HG03565 (cell line): ENCODE data around the gene UNC13C.

Source experiments
- ATAC-seq: cut with Tn5 transposase; IDR thresholded peaks from one replicate; pipeline ENCODE4 v1.9.1; 2021; ENCODE audit warnings: mild to moderate bottlenecking, moderate library complexity; ENCODE audit not compliant: unreplicated experiment

The UNC13C gene

DNA sequence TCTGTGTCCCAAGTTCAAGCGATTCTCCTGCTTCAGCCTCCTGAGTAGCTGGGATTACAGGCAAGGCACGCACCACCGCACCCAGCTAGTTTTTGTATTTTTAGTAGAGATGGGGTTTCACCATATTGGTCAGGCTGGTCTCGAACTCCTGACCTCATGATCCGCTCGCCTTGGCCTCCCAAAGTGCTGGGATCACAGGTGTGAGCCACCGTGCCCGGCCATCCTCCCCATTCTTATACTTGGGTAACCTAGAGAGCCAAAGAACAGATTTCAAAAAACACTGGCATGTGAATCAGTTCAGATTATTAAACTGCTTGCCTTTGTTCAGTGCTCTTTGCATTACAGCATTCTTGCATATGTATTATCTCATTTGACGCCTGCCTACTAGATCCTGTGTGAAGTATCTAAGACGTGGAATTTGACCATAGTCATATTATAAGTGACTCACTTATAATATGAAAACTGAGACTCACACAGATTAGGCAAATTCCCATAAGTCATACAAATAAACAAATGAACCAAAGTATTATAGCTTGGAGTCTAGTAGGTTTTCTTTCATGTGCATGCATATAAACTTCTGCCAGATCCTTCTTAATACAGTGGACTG, 123.5 kb downstream of the UNC13C start:
- ATAC-seq = no peak

DNA sequence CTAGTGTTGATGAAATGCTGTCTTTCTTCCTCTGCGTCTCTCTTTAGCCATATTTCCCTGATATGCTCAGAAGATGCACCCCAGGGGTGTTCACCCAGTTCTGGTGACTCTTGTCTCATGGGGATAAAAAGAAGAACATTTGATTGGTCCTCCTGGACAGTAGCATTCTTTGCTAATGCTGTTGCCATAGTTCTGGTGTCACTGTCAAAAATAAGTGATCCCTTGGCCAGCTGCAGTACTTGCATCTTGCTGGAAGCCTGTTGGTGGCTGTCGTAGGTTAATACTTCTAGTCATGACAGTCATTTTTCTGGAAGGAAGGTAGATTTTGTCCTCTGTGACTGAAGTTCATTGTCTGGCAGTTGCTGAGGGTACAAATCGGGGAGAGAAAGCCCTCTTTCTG, 124.5 kb downstream of the UNC13C start:
- ATAC-seq = no peak

DNA sequence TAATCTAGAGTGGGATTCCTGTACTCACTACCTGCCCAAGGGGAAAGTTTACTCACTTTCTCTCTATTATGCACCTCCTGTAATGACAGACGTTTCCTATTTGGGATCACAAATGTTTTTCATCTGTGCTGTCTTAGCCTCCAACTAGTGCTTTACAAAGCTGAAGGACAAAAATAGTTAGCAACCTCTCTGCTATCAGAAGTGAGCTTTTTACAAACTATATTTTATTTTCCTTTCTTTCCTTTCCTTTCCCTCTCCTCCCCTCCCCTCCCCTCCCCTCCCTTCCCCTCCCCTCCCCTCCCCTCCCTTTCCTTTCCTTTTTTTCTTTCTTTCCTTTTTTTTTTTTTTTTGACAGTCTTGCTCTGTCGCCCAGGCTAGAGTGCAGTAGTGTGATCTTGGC, 130.8 kb downstream of the UNC13C start:
- ATAC-seq = no peak

DNA sequence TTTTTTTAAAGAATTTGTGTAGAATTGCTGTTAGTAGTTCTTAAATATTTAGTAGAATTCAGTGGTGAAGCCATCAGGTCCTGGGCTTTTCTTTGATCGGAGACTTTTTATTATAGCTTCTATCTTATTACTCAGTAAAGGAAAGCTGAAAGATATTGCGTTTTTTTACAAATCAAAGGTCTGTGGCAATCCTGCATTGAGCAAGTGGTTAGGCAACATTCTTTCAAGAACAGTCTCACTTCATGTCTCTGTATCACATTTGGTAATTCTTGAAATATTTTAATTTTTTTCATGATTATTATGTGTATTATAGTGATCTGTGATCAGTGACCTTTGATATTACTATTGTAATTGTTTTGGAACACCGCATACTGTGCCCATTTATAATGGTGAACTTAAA, 140.8 kb downstream of the UNC13C start:
- ATAC-seq = no peak

DNA sequence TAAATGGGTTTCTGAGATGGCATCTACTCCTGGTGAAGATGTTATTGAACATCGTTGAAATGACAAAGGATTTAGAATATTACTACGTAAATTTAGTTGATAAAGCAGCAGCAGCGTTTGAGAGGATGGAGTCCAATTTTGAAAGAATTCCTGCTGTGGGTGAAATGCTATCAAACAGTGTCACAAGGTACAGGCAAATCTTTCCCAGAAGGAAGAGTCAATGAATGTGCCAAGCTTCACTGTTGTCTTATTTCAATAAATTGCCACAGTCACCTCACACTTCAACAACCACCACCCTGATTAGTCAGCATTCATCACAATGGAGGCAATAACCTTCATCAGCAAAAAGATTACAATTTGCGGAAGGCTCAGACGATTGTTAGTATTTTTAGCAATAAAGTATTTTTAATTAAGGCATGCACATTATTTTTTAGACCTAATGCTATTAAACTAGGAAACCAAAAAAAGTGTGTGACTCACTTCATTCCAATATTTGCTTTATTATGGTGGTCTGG, 142.8 kb downstream of the UNC13C start:
- no peak for ATAC-seq

DNA sequence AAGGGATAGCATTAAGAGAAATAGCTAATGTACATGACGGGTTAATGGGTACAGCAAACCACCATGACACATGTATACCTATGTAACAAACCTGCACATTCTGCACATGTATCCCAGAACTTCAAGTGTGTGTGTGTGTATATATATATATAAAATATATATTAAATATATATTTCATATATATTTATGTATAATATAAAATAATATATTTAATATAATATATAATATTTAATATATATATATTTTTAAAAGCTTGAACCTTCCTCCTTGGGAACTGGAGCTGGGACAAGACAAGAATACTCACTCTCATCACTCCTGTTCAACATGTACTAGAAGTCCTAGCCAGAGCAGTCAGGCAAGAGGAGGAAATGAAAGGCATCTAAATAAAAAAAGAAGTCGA, 149.3 kb downstream of the UNC13C start:
- ATAC-seq = no peak

DNA sequence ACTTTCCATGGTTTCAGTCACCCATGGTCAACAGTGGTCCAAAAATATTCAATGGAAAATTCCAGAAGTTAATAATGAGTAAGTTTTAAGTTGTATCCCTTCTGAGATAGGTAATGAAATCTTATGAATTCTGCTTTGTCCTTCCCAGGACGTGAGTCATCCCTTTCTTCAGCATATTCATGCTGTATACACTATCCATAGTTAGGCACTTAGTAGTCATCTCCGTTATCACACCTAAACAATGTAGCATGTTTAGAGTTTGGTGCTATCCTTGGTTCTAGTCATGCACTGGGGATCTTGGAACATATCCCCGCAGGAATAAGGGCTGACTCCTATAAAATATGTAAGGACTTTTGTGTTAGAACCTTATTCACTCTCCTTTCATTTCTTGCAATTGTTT, 153.2 kb downstream of the UNC13C start:
- ATAC-seq = no peak

DNA sequence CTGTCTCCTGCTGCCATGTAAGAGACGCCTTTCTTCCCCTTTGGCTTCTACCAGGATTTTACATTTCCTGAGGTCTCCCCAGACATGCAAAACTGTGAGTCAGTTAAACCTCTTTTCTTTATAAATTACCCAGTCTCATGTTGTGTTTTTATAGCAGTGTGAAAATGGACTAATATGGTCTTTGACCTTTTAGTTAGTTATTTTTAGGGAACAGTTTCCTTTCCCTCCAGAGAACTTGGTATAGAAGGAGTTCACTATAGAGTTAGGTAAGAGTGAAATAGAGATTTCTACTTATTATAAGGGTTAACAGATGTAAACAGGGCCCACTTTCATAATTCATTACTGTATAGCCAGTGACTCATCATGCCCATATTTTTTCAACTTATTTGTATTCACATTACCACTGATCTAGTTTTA, 170.9 kb downstream of the UNC13C start:
- ATAC-seq = no peak

DNA sequence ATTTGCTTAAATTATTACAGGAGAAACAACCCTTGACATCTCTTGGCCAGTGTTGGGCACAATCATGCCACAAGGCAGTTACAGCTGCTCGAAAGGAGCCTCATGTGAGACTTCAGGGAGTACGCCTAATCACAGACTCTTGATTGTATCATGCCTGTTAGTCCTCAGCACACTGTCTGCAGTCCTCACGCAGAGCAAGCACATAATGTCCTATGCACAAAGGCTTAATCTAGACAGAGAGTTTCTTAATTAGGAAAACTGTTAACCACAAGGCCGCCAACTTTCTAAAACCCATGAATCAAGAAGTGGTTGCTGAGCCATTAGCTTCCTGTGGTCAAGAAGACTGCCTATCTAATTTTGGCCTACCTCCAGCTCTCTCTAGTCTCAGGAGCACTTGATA, 172.0 kb downstream of the UNC13C start:
- ATAC-seq = peak; percentile 59

DNA sequence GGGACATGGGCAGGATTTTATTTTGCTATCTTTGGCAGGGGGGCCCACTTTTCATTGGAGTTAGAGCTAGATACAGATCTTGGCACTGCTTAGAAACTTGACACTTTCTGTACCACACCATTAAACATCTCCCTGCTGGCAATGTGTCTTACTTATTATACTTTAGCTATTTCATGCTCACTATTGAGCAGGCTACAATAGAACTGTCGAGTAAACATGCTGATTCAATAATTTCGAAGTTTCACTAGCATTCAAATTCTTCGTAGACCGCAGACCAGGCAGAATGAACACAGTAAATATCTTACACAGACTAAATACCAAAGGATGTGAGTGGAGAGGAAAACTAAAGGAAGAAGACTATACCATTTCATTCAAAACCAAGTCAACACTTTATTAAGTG, 180.8 kb downstream of the UNC13C start:
- ATAC-seq = no peak

DNA sequence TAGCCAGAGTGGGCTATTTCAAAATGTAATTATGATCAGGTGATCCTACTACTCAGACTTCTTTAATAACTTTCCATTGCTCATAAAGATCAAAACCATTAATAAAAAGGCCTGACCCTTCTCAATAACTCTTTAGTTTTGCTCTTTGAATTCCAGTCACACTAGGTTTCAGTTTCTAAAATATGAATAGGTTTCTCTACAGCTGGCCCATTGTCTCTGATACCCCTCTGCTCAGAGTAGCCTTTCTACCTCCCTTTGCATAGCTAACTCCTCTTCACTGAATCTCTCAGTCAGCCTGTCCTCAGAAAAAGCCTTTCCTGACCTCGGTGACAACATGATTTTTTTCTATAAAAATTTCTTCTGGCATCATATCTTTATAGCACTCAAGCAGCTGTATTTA, 209.1 kb downstream of the UNC13C start:
- no peak for ATAC-seq

DNA sequence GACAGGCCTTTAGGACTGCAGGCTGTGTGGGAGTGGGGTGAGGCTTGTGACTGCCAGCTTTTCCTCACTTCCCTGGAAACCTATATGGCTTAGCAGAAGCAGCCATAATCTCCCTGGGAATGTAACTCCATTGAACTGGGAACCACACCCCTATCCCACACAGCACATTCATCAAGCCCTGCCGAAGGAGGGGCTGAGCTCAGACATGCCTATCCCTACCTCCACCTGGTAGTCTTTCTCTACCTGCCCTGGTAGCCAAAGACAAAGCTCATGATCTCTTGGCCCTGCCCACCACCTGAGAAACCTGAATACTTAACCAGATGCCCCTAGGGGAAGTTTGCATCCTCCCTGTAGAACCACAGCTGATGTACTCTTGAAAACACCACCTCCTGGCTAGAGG, 219.8 kb downstream of the UNC13C start:
- no peak for ATAC-seq

DNA sequence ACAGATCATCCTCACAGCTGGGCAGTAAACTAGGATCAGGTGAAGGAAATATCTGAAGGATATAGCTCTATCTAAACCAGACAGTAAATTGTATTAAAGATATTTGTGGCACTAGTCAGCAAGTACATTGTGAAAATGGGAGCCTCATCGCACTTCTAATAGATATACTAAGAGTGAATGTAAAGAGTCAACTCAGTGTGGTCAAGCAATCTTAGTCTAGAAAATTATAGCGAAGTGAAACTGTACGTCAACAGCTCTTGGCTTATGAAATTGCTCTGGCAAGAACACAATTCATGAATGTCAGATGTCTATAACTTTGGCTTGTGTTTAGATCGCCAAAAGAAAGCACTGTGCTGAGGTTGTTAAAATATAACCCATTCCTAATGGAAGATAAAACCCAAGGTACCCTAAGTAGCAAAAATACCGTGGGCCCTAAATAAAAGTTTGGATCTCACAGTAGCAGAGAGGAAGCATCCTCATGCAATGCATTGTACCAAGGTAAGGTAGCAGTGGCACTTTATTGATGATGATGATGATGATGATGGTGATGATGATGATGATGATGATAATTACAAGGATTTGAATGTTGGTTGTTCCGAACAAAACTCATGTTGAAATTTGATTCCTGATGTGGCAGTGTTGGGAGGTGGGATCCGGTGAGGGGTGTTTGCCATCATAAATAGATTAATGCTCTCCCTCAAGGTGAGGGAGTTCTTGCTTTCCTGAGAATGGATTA, 228.5 kb downstream of the UNC13C start:
- no peak for ATAC-seq

DNA sequence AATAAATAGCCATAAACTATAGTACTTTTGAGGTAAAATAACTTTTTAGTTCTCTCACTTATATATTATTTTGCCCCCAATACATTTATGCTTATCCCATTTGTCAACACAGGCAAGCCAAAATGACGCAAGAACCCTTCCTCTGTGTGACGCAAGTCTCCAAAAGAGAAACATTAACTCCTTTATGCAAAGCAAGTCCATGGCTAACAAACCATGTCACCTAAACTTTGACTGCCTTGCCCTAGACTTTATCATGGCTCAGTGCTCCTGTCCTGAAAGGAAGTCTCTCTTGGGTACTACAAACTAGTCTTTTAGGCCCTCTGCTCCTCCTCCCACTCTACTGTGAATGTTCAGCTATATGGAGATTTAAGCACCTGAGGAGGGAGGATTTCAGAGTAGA, 230.5 kb downstream of the UNC13C start:
- no peak for ATAC-seq

DNA sequence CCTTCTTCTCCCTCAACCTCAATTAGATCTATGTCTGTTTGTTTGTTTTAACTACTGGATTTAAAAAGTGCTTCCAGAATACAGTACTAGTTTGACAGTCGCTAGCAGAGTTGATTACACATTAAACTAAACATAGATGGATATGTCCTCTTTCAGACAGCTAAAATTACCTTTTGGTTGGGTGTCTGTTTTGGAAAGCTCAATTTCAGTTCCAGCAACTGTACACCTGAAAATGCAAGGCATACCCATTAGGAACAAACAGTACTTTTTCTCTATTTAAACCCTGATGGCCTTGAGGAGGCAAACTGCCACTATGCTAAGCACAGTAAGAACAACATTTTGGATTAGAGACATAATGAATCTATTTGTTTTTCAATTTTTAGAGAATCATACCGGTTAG, 234.4 kb downstream of the UNC13C start:
- no peak for ATAC-seq

DNA sequence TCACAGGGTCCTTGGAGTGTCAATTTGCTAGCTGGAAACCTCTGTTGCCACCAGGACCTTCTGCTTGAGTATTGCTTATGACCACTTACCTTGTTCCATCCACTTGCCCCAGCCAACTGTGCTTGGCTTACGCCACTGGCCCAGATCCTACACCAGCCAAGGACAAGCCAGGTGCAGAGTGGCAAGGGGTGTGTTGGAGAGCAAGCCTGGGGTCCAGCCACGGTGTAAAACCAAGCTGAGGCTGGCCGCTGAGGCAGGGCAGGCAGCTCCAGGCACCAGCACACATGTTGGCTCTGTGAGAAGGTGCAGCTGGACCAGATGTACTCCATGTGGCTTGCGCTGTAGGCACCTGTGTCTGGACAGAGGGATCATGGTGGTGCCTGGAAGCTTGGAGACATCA, 248.2 kb downstream of the UNC13C start:
- ATAC-seq = no peak

DNA sequence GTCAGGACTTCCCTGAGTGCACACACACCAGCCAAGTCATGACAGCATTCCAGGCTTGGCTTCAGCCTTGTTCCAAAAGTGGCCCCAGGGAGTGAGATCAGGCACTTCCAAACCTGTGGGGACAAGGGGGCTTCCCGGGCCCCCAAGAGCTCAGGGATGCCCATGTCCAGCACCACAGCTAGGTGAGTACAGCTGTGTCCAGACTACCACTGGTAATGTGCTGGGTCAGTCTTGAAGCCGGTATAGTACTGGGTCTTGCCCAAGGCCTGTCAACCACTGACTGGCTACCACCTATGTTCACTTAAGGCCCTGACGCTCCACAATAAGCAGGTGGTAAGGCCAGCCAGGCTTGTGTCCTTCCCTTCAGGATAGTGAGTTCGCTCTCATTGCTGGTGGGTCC, 249.3 kb downstream of the UNC13C start:
- no peak for ATAC-seq

DNA sequence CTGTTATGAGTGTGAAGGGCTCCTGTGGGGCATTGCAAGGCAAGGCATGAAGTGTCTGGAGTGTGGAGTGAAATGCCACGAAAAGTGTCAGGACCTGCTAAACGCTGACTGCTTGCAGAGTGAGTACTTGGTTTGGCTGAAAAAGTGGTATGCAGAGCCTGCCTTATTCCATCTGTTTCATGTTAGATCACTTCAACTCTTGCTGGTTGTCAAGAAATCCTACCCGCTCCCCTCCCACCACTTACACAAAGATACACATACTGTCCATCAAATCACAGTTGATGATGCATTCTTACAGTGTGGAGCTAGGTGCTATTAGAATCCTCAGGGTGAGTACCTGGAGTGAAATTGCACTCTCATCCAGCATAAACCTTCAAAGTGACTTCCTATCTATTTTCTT, 272.1 kb downstream of the UNC13C start:
- ATAC-seq = no peak

DNA sequence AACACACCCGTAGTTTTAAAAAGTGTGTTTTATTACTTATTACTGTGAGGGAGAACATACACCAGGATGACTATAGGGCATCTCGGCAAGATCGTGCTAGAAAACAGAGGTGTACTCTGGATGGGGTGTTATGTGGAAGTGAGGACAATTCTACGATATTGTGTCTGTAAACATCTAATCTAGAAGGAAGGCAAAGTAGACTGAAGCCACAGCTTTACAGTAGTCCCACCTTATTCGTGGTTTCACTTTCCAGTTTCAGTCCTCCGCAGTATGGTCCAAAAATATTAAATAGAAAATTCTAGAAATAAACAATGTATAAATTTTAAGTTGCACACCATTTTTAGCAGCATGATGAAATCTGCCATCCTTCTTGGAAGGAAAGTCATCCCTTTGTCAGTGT, 277.9 kb downstream of the UNC13C start:
- ATAC-seq = no peak

DNA sequence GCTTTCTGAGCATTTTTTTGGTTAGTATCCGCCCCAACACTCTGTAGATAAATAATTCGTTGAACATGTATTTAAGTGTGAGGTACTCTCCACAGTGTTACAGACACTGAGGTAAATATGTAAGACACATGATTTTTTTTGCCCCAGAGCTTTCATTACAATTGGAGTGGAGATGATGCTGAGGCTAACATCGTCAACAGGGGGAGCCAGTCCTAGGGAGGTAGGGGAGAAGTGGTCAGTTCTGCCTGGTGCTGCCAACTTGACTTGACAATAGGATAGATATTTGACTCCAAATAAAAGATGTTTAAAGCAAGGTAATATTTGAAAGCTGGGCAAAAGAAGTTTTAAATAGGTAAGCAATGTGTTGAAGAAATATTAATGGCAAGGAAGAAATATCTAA, 295.7 kb downstream of the UNC13C start:
- ATAC-seq = no peak

DNA sequence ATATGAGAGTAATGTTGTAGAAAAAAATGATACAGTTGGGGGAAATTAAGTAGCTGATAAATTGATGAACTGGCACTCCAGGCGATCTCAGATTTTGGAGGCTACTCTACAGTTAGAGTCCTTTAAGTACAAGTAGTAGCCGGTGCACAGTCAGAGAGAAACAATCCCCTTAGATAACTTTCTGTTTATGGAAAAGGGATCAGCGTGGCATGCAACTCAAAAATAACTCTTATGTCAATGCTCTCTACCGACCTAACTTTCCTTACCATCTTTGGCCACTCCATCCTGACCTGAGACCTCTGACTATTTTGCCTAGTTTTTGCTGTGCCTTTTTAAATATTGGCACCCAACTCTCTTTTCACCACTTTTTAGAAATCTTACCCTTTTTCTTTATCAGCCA, 299.6 kb downstream of the UNC13C start:
- ATAC-seq = no peak

DNA sequence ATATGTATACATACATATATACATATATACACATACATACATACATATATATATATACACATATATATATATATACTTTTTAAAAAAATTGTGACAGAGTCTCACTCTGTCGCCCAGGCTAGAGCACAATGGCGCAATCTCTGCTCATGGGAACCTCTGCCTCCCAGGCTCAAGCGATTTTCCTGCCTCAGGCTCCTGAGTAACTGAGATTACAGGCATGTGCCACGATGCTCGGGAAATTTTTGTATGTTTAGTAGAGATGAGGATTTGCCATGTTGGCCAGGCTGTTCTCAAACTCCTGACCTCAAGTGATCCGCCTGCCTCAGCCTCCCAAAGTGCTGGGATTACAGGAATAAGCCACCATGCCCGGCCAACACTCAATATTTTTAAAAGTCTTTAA, 302.5 kb downstream of the UNC13C start:
- ATAC-seq = no peak
